Measurements from ENCODE around the gene ASF1A.

ASF1A gene

DNA sequence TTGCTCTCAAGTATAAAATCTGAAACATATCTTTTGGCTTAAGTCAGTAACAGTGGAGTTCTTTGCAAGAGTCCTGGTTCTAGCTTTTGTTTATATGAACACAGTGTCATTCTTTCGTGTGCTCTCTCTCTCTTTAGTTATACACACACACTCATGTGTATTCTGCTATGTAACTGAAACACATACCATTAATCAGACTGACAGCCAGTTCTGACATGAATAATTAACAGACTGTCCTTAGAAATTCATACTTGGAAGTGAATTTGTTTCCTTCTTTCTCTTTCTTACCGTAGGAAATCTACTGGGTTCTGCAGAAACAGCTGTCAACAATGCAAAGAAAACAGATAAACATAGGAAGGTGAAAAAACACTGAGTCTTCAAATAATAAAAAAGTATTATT is 38.5 kb downstream of the ASF1A start:
- Histone ChIP-seq H3K27me3 (ENCODE audit: insufficient read depth, low read length, poor library complexity, severe bottlenecking) (no peaks in the 10 kb centered on the region), H3K4me1 (ENCODE audit: insufficient read depth, low read length, poor library complexity, severe bottlenecking) (peaks cover 53% of the 10 kb centered on the region), H3K4me2 (ENCODE audit: low read depth, low read length, poor library complexity, severe bottlenecking) (peak overlapping the region; percentile 79), H3K9me3 (ENCODE audit: insufficient read depth, low read depth, low read length) (no peaks in the 10 kb centered on the region), H3K4me3 (ENCODE audit: low read length, poor library complexity, severe bottlenecking) (peak overlapping the region; percentile 24), H3K9me2 (replicated peaks; ENCODE audit: low read depth, low read length) (no peaks in the 10 kb centered on the region), H3F3A (ENCODE audit: low read depth) (no peaks in the 10 kb centered on the region), H3K9ac (ENCODE audit: low read depth, low read length, poor library complexity, severe bottlenecking) (peak overlapping the region; percentile 35), H3K79me2 (ENCODE audit: insufficient read depth, low read length) (peaks cover 62% of the 10 kb centered on the region), H4K20me1 (ENCODE audit: insufficient read depth, low read length, poor library complexity, severe bottlenecking) (peaks cover 28% of the 10 kb centered on the region), H3K36me3 (ENCODE audit: insufficient read depth, low read length) (peaks cover 9% of the 10 kb centered on the region; the same call in 1 of the 2 replicates), H2AFZ (ENCODE audit: low read length) (no peak overlapping the region)
- TF ChIP-seq EZH2phosphoT487 (IDR thresholded peaks at IDR 0.05; ENCODE audit: borderline replicate concordance) = no peak

DNA sequence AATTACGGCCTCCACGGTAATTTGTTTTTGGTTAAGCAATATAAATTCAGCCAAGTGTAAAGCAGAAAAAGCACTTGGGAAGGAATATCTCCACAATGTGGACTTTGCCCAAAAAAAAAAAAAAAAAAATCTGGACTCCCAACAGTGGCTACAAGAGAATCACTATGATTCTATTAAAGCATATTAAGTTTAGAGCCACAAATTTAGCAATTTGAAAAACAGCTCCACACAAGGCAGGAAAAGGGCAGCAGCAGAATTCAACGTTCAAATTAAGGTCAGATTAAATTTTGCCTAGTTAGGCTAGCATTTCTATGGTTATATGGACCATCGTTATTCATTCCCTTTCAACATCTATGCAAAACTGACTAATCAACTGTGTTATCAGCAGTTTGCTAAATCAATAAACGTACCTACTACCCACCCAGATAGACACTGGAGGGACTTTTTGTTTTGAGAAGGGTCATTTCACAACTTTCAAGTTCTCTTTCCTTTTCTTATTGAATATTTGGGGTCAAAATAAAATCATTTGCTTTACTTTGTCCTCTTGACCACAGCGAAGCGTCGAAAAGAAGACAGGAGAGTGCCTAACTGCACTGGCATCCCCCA is 40.0 kb downstream of the ASF1A start:
- peak overlapping the region; percentile 96 for H3K9ac ChIP-seq (ENCODE audit: low read depth, low read length, poor library complexity, severe bottlenecking)
- H3K9me2 ChIP-seq (replicated peaks; ENCODE audit: low read depth, low read length) = no peaks in the 10 kb centered on the region
- H3K4me2 ChIP-seq (ENCODE audit: low read depth, low read length, poor library complexity, severe bottlenecking) = peak overlapping the region; percentile 79
- H3K79me2 ChIP-seq (ENCODE audit: insufficient read depth, low read length) = peaks cover 57% of the 10 kb centered on the region
- H2AFZ ChIP-seq (ENCODE audit: low read length) = peak overlapping the region; percentile 31; the same call in 1 of the 2 replicates
- no peak for TF ChIP-seq EZH2phosphoT487 (IDR thresholded peaks at IDR 0.05; ENCODE audit: borderline replicate concordance)
- TF ChIP-seq, protein P1, sequence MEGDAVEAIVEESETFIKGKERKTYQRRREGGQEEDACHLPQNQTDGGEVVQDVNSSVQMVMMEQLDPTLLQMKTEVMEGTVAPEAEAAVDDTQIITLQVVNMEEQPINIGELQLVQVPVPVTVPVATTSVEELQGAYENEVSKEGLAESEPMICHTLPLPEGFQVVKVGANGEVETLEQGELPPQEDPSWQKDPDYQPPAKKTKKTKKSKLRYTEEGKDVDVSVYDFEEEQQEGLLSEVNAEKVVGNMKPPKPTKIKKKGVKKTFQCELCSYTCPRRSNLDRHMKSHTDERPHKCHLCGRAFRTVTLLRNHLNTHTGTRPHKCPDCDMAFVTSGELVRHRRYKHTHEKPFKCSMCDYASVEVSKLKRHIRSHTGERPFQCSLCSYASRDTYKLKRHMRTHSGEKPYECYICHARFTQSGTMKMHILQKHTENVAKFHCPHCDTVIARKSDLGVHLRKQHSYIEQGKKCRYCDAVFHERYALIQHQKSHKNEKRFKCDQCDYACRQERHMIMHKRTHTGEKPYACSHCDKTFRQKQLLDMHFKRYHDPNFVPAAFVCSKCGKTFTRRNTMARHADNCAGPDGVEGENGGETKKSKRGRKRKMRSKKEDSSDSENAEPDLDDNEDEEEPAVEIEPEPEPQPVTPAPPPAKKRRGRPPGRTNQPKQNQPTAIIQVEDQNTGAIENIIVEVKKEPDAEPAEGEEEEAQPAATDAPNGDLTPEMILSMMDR (conservative IDR thresholded peaks at IDR 0.05; ENCODE audit: low read length) = no peak
- peaks cover 47% of the 10 kb centered on the region for H3K4me1 ChIP-seq (ENCODE audit: insufficient read depth, low read length, poor library complexity, severe bottlenecking)
- peak overlapping the region; percentile 99 for H3K4me3 ChIP-seq (ENCODE audit: low read length, poor library complexity, severe bottlenecking)
- H3K27me3 ChIP-seq (ENCODE audit: insufficient read depth, low read length, poor library complexity, severe bottlenecking) = no peaks in the 10 kb centered on the region
- H3F3A ChIP-seq (ENCODE audit: low read depth) = no peaks in the 10 kb centered on the region
- H4K20me1 ChIP-seq (ENCODE audit: insufficient read depth, low read length, poor library complexity, severe bottlenecking) = peaks cover 28% of the 10 kb centered on the region
- no peaks in the 10 kb centered on the region for H3K9me3 ChIP-seq (ENCODE audit: insufficient read depth, low read depth, low read length)
- peaks cover 3% of the 10 kb centered on the region; the same call in 1 of the 2 replicates for H3K36me3 ChIP-seq (ENCODE audit: insufficient read depth, low read length)

DNA sequence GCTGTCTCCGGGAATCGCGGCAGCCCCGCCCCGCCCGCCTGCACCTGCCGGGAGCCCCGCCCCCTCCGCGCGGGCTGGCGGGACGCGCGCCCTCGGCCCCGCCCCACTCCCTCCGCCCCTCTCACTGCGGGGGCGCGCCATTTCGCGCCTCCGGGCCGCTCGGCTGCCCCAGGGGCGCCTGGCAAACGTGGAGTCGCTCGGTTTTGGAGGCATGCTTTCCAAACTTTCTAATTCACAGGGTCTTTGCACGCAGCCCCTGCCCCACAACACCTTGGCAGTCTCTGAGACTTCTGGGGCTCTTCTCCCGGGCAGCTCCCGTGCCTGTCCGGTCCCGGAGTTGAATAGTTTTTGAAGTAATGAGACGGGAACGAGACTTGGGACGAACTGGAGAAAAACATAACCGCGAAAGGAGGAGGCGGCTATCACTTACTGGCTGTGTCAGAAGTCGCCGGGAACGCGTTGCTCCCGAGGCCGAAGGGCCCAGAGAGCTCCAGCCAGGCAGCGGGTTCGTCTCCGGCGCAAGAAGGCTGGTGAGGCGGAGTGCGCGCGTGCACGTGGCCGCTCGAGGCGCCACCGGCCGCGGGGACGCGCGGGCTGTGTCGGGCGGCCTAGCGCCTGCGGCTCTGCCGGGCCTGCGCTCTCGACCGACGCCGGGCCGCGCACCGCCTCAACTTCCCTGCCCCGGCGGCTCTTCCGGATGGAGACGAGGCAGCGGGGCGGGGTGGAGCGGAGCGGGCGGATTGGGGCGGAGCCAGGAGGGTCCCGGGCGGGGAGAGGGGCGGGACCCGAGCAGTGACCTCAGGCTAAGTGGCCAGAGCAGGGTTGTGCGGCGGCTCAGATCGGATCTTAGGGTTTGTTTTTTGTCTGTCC is 40.7 kb downstream of the ASF1A start, which contains the start of gene MCM9:
Gene MCM9, minus strand, starts transcription at position 699 of the 870 bp plus-strand sequence. CDS start 3,436 bp downstream, outside the sequence.
- no peak for TF ChIP-seq EZH2phosphoT487 (IDR thresholded peaks at IDR 0.05; ENCODE audit: borderline replicate concordance)
- TF ChIP-seq, protein P1 (conservative IDR thresholded peaks at IDR 0.05; ENCODE audit: low read length) = no peak
- Histone ChIP-seq H3K9me3 (ENCODE audit: insufficient read depth, low read depth, low read length) (no peaks in the 10 kb centered on the region), H3K79me2 (ENCODE audit: insufficient read depth, low read length) (peaks cover 50% of the 10 kb centered on the region), H3K4me1 (ENCODE audit: insufficient read depth, low read length, poor library complexity, severe bottlenecking) (peaks cover 45% of the 10 kb centered on the region), H3K4me3 (ENCODE audit: low read length, poor library complexity, severe bottlenecking) (peak within 1 kb of the TSS; percentile 99), H3F3A (ENCODE audit: low read depth) (no peaks in the 10 kb centered on the region), H4K20me1 (ENCODE audit: insufficient read depth, low read length, poor library complexity, severe bottlenecking) (peaks cover 28% of the 10 kb centered on the region), H3K9me2 (replicated peaks; ENCODE audit: low read depth, low read length) (no peaks in the 10 kb centered on the region), H3K4me2 (ENCODE audit: low read depth, low read length, poor library complexity, severe bottlenecking) (peak within 1 kb of the TSS; percentile 86), H2AFZ (ENCODE audit: low read length) (peak within 1 kb of the TSS; percentile 100), H3K9ac (ENCODE audit: low read depth, low read length, poor library complexity, severe bottlenecking) (peak within 1 kb of the TSS; percentile 96), H3K27me3 (ENCODE audit: insufficient read depth, low read length, poor library complexity, severe bottlenecking) (no peaks in the 10 kb centered on the region), H3K36me3 (ENCODE audit: insufficient read depth, low read length) (peaks cover 3% of the 10 kb centered on the region; the same call in 1 of the 2 replicates)

Data from Loucy (cell line).